K562 (cell line): ENCODE results near the gene IMMP2L.

Source experiments
- CTCF ChIP-seq, 3 experiments: IDR thresholded peaks in 2 of 3; conservative IDR thresholded peaks in 1 of 3; 2 replicates each; pipeline ENCODE4 v1.5.1; 2011 to 2012; ENCODE audit warnings: low read length in 3 of 3, mild to moderate bottlenecking in 3 of 3, control low read depth in 2 of 3, improper control_type of control experiment in 1 of 3, inconsistent platforms in 1 of 3, low read depth in 1 of 3, mixed read lengths in 1 of 3, moderate library complexity in 1 of 3; ENCODE audit not compliant: insufficient read depth in 2 of 3
- ESRRA ChIP-seq: fragments of 450-650 bp; IDR thresholded peaks from 2 replicates; pipeline ENCODE4 v1.6.1; 2014; ENCODE audit warnings: low read depth, mild to moderate bottlenecking, moderate library complexity, borderline replicate concordance
- ETS1 ChIP-seq: conservative IDR thresholded peaks from 2 replicates; pipeline ENCODE4 v1.6.1; 2011; ENCODE audit warnings: low read depth, mild to moderate bottlenecking, low read length; ENCODE audit not compliant: control insufficient read depth
- FOXJ3 ChIP-seq: sonication (generic); formaldehyde crosslinking; IDR thresholded peaks from 2 replicates; pipeline ENCODE4 v1.4.0; 2020; ENCODE audit warnings: mild to moderate bottlenecking, missing genetic modification reagents
- FOXK1 ChIP-seq: sonication (generic); formaldehyde crosslinking; IDR thresholded peaks from 2 replicates; pipeline ENCODE4 v1.8.0; 2022; ENCODE audit warnings: missing genetic modification reagents, mild to moderate bottlenecking, borderline replicate concordance
- FOXM1 ChIP-seq, 2 experiments: fragments of 450-650 bp in 1 of 2; sonication (generic) in 1 of 2; formaldehyde crosslinking in 1 of 2; IDR thresholded peaks; 2 replicates each; pipeline versions ENCODE4 v1.6.1 to v1.9.0; 2017 to 2022; ENCODE audit warnings: low read depth in 2 of 2, mild to moderate bottlenecking in 2 of 2, missing genetic modification reagents in 1 of 2, moderate library complexity in 1 of 2
- IFI16 ChIP-seq: fragments of 250-450 bp; sonication (Bioruptor Pico); IDR thresholded peaks from 2 replicates; pipeline ENCODE4 v2.1.2; 2022; ENCODE audit warnings: mild to moderate bottlenecking, inconsistent platforms
- L3MBTL2 ChIP-seq: fragments of 450-650 bp; IDR thresholded peaks from 2 replicates; pipeline ENCODE4 v1.6.1; 2016; ENCODE audit warnings: mild to moderate bottlenecking, moderate library complexity
- MAX ChIP-seq: sonication (generic); formaldehyde crosslinking; IDR thresholded peaks from 2 replicates; pipeline ENCODE4 v1.9.0; 2022; ENCODE audit warnings: mild to moderate bottlenecking, missing genetic modification reagents
- MYC ChIP-seq, 2 experiments: fragments of 250-450 bp in 1 of 2; sonication (Bioruptor Pico) in 1 of 2; IDR thresholded peaks; 2 replicates each; pipeline versions ENCODE4 v1.5.1 to v1.6.1; 2012 to 2021; ENCODE audit warnings: low read depth in 2 of 2, borderline replicate concordance in 1 of 2, improper control_type of control experiment in 1 of 2, low read length in 1 of 2, mild to moderate bottlenecking in 1 of 2, moderate library complexity in 1 of 2
- NFE2L1 ChIP-seq: fragments of 450-650 bp; IDR thresholded peaks from 2 replicates; pipeline ENCODE4 v1.6.1; 2016; ENCODE audit warnings: missing genetic modification characterization, low read depth, mild to moderate bottlenecking, missing compliant biosample characterization, moderate library complexity, borderline replicate concordance
- RFX5 ChIP-seq: IDR thresholded peaks from 2 replicates; pipeline ENCODE4 v1.6.1; 2011; ENCODE audit warnings: low read depth, mild to moderate bottlenecking, improper control_type of control experiment, low read length
- SIN3A ChIP-seq, 2 experiments: fragments of 150-350 bp in 1 of 2; IDR thresholded peaks; 2 replicates each; pipeline ENCODE4 v1.6.1; 2011 to 2016; ENCODE audit warnings: borderline replicate concordance in 2 of 2, low read depth in 2 of 2, low read length in 2 of 2, mild to moderate bottlenecking in 2 of 2, moderate library complexity in 2 of 2; ENCODE audit not compliant: control insufficient read depth in 1 of 2
- TAF1 ChIP-seq: IDR thresholded peaks from 2 replicates; pipeline ENCODE4 v1.6.1; 2011; ENCODE audit warnings: mild to moderate bottlenecking, low read length, moderate library complexity; ENCODE audit not compliant: insufficient read depth, control insufficient read depth, severe bottlenecking; ENCODE audit errors: extremely low read depth

- TF ChIP-seq ETS1 (no peak), MAX (no peak), IFI16 (CRISPR knock-in tag) (no peak), FOXJ3 (no peak), RFX5 (no peak), ESRRA (no peak), CTCF (IDR thresholded peaks at IDR 0.05 in 2 of 3, conservative IDR thresholded peaks at IDR 0.05 in 1 of 3; ENCODE audit: insufficient read depth in 2 of 3, low read depth in 1 of 3, low read length in 3 of 3) (no peak), L3MBTL2 (no peak), SIN3A (IDR thresholded peaks at IDR 0.05; ENCODE audit: borderline replicate concordance in 2 of 2, control insufficient read depth in 1 of 2, low read depth in 2 of 2, low read length in 2 of 2) (no peak), FOXK1 (no peak), NFE2L1 (tag) (no peak), TAF1 (no peak), MYC (IDR thresholded peaks at IDR 0.05; ENCODE audit: low read depth, low read length) (no peak), MYC (CRISPR knock-in tag; IDR thresholded peaks at IDR 0.05; ENCODE audit: borderline replicate concordance, low read depth) (no peak), FOXM1 (IDR thresholded peaks at IDR 0.05; ENCODE audit: low read depth) (no peak), FOXM1 (CRISPR knock-in tag; IDR thresholded peaks at IDR 0.05; ENCODE audit: low read depth) (no peak)
Observed at GRCh38 chr7:111363099-111363498, 199.2 kb downstream of the IMMP2L start.
